Endometrial microvascular endothelial cells (primary cell): Measurements from ENCODE around the gene SND1. TPM values are rescaled to one million over a fixed set of nuclear protein-coding genes. Genes with fewer than 3 reads are reported as not detected.
"Not testable (repeated sequence)": the region's sequence is repeated elsewhere in the genome, so short reads cannot be mapped to it uniquely, and the experiment has no call there.

Experiments
- in situ Hi-C: cut with HindIII; loops from 2 replicates; pipeline ENCODE4 v1.10.0; 2017; ENCODE audit warnings: low sequenced_read_pairs, low pct_unique_long_range_greater_than_20kb; ENCODE audit errors: inconsistent ontology term
- total RNA-seq: library from RNA; depleted of rRNA; stranded (reverse); fragments of >200 nt; gene quantifications from one replicate; pipeline ENCODE4 v1.2.3, GENCODE V29; 2015; ENCODE audit errors: inconsistent ontology term

SND1 gene
- total RNA-seq, 1 donor from 2014 or later = 223 TPM

DNA sequence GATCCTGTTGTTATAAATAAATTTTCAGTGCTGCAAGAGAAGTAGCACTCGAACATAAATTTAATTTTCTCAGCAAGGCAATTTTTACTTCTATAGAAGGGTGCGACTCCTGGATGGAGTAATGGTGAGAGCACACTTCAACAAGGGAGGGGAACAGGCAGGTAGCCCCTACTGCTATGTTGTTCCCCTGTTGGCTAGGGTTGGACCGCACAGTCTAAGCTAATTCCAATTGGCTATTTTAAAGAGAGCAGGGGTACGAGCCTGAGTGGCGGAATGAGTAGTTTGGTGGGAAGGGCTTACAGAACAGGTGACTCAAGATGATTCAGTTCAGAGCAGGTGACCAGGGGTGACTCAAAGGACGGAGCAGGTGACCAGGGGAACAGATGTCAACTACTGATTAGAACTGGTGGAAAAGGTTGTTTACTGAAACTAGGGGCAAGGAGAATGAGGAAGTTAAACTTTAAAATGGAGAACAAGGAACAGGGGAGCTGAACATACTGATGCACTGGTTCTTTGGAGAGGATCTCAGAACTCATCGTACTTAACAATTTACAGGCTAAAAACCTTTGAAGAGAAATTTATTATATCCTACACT, 185.9 kb downstream of the SND1 start:
- in situ Hi-C loops = not testable (repeated sequence)

DNA sequence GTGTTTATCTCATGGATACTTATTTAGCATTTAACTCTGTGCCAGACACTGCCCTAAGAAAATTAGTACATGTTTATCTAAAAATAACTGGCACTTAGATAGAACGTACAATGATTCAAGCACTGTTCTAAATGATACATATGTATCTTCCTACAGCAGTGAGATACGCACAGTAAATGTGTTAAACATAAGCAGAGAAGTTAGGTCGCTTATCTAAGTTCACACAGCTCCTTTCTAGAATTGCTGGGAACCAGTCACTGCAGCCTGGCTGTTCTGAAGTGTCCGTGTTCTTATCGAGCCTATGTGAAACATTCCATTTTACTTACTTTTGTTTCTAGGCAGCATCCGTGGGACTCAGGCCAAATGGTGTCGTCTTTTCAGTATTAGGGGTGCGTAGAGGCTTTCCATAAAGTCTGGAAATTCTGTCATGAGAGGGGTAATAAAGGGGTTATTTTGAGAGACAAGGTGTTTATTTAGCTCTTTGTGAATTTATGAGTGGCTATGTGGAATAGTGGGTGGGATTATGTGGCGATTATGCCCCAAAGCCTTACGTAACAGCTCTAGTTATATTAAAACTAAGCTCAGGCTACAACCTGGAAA, 186.9 kb downstream of the SND1 start:
- in situ Hi-C loops = no loop called here

DNA sequence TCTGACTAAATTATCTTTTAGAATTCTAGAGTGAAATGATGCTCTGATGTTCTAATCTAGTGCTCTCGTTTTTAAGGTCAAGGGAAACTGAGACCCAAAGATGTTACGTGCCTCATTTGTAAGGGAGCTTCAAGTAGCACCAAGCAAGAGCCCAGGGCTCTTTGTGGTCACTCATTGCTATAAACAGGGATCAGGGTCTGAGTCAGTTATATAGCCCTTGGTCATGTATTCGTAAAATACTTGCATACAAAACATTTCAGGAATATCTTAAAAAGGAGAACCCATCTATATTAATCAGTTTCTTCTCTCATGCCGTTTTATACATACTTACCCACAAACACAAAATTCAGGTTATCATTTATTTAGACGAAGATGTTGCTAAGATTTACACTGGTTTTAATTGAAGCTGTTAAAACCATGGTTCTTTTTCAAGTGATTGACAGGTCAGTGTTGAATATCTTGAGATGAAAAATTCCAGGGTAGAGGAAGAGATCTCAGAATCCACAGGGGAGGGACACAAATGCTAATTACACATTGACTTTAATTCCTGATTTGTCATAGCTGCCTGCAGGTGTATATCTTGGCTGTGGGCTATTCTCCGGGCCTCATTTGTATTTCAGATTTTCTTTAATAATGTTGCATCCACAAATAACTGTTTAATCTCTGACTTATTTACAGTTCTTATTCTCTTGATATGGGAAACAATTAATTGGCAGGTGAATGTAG, 188.4 kb downstream of the SND1 start:
- in situ Hi-C loops = no loop called here

DNA sequence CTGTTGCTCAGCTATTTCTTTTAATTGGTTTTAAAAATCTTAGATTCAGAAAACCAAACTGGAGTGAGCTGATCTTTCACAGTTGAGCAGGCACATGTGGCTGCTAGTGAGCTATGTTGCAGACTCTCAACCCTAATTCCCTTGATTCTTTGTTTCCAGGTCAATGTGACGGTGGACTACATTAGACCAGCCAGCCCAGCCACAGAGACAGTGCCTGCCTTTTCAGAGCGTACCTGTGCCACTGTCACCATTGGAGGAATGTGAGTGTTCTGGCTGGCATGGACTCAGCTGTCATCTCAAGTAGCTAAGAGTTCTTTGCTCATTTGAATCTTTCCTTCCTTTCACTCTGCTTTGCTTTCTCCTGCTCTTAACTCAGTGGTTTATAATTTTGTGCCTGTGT, 192.2 kb downstream of the SND1 start:
- in situ Hi-C loops = no loop called here

DNA sequence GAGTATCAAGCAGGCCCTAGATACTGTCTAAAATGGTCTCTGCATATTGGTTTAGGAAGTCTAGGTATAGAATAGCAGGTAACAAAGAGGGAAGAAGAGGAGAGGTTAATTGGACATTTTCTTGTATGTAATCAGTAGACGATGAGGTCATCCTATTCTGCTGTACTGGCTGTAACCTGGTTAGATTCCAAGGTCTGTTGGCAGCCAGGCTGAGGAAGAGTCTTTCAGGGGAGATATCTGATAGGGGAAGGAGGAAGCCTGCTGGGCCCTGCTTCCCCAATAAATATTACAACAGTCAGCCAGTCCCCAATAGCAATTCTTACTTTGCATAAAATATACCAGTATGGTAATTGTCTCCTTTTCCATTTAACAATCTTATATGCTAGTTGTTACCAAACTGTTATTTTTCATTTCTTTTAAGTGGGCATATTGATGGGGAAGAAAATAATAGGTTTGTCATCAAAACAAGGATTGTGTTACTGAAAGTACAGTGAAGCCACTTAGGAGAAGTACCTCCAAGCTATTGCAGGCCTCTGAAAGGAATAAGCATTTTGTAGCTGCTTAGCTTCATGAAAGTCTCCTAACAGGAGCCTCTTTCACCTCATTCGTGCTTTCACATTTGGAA, 192.8 kb downstream of the SND1 start:
- in situ Hi-C loops = no loop called here

DNA sequence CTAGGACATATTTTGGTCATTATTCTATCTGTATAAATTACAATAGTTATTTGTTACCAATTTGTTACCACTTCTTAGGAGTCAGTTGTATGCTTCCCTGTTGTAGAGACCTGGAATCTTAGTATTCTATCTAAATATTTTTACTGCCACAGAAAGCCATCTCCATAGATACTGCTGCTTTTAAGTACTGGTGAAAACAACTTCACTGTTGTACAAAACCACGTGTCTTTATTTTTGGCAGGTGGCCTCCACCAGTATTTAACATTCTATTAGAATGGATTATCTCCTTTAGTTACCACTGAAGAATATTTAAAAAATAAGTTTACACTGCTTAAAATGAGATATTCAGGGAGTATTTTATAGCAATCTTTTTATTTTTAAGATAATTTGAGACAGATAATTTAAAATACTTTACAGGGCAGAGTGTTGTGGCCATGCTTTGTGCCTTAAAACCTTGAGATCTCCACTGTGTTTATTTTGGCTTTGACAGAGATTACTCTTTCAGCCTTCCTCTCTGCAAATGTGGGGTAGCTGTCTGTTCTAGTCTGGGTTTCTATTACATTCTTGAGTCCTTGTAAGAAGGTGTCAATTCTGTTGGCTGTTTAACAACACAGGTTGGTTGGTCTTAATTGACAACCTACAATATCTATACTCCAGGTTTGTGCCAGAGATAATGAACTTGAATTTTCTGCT, 193.7 kb downstream of the SND1 start:
- in situ Hi-C loops = no loop called here

DNA sequence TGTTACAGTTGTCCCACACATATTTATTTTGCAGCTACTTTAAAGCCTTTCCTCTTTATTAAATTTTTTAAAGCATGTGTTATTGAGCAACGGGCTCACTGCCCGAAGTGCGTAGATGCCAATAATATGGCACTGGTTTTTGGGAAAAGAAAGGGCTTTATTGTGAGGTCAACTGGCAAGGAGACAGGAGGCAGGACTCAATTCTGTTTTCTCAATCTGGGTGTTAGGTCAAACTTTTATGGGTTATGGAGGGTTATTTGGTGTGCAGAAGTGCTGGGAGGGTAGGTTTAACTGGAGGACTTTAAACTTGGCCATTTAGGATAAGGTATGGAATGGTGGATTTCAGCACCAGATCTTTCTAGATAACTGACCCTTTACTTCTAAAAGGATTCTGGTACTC, 195.6 kb downstream of the SND1 start:
- in situ Hi-C loops = no loop called here

DNA sequence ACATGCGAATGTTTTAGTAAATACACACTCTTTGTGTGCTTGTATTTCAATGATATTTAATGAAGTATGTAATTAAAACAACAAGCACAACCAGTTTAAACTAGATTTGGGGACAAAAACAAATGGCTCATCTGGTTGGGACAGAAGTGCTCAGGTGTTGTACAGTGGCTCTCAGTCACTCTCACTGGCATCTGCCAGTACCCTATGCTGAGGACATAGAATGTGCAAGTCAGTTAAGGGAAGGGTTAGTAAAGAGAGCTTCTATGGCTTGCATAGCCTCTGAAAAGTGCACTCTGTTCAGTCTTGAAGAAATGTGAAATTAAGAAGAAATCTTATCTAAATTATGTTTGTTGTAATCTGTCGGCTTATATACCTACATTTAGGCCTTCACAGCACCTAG, 196.2 kb downstream of the SND1 start:
- in situ Hi-C loops = no loop called here

DNA sequence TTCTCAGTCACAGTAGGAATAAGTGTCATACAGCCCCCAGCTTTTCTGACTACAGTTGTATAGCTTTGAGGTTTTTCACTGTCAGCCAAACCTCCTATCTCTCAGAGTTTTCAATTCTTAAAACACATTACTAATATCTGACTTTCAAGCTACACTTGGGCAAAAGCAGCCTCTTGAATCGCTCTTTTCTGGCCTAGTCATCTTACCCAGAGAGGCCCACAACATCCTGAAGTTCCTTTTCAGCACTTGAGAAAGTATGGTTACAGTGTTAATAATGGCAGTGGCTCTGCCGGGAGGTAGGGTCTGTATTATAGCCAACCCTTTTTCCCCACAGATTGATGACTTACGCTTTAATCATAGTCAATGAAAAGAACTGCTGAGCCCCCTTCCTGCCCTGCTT, 198.2 kb downstream of the SND1 start:
- in situ Hi-C loops = no loop called here

DNA sequence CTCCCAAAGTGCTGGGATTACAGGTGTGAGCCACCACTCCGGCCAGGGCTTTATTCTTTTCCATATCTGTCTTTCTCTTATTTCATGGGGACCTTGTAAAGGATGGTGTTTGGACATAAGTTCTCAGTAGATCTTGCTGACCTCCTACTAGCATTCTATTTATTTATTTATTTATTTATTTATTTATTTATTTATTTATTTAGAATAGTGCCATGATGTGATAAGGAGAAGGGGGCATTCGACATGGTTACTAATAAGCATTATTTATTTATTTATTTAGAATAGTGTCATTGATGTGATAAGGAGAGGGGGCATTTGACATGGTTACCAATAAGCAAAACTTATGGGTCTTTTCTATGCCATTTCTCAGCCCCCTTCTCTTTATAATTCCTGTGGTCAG, 202.4 kb downstream of the SND1 start:
- in situ Hi-C loops = no loop called here

DNA sequence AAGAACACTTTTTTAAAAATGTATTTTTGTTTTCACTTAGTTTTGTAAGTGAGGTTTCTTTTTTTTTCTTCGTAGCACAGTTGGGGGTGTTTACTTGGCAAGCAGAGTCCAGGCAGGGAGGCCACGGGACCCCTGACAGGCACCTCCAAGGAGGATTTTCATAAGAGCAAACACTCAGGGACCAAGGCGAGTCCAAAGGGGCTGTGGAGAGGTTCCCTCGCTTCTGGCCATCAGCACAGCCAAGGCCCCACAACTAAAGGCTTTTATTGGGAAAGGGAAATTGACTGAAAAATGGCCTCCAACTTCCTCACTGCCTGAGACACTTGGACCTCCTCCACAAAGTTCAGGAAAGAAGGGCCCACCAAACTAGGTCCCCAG, 205.5 kb downstream of the SND1 start:
- in situ Hi-C loops = no loop called here

DNA sequence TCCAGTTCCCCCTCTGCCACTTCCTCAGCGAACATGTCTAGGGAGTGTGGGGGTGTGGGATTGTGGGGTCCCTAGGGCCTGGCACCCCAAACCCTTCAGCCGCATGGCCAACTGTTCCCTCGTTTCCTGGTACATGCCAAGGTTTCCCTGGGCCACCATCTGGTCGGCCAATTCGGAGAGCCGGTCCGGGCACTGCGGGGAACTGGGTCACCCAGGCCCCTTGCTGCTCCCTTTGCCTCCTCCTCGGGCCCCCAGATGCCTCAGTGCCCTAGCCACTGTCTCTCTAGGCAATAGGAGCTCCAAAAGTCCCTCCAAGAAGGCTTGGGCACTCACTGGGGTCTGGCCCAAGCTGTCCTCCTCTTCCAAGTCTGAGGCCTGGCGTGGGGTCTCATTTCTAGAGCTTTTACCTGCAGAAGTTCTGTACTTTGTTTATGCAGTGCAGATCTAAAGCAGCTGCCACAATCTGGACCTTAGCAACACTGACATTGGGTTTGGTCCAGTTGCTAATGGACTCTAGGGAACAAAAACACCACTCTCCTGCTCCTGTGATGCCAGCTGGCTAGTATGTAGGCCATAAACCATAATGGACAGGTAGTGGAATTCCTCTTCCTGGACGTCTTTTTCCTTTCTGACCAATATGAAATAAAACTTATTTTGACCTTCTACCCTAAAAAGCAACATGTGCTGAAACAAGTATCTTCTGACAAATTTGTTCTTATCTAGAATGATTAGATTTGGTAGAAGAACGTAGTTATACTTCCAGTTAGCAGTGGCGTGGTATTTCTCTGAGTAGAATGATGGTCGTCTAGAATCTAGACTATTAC, 206.3 kb downstream of the SND1 start:
- in situ Hi-C loops = no loop called here

DNA sequence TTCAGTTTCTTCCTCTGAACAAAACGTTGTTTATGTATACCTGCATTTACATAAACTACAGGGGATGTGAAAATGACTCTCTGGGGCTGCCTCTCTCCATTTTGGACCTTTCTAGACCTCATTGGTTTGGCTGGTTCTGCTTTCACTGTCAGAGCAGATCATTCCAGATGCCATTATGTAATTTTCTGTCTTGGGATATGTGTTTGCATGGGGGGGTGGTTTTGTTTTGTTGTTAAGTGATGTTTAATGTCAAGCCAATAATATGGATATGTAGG, 206.9 kb downstream of the SND1 start:
- in situ Hi-C loops = no loop called here

DNA sequence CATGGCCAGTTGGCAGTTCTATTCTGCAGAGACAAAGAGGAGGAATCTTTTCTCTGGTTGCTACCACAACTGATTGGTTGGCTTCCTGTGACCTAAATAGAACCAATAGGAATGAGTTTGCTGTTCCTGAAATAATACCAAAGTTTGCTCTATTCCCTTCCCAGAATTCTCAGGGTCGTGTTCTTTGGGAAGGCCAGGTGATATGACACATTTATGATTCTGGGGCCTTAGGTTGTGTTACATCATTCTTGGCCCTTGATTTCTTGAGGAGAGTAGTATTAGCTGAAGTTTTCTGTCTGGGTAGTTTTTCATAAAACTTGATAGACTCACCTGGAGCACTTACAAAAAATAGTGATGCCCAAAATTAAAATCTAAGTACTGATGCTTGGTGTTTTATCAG, 207.3 kb downstream of the SND1 start:
- in situ Hi-C loops = no loop called here

DNA sequence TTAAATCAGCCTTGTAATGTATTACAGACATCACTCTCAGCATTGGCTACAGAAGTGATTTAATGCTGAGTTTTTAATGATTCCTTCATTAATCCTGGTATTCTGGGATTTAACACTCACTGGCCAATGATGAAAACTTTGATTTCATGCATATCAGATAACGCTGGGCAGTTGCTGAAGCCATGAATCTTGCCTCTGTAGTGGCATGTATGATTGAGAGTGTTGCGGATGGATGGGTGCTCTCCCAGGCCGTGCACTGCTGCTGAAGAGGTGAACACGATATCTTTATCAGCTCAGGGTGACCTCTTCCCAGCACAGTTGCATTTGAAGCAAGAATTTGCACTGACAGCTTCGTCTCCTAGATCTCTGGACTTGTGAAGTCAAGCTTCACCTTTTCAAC, 210.5 kb downstream of the SND1 start:
- in situ Hi-C loops = no loop called here

DNA sequence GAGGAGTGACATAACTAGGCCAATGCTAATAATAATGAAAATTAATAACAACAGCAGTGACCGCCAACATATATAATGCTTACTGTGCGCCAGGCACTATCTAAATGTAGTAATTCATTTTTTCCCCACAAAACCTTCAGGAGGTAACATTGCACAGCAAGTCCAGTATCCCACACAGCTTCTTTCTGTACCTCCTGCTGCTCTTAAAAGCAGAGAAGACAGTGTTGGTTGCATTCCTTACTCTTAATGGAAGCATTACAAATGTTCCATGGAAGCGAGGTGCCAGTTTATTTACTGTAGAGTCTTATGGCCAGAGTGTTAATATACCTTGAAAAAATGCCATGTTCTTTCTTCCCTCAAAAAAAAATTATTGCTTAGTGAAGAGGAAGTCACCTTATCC, 211.1 kb downstream of the SND1 start:
- in situ Hi-C loops = no loop called here

DNA sequence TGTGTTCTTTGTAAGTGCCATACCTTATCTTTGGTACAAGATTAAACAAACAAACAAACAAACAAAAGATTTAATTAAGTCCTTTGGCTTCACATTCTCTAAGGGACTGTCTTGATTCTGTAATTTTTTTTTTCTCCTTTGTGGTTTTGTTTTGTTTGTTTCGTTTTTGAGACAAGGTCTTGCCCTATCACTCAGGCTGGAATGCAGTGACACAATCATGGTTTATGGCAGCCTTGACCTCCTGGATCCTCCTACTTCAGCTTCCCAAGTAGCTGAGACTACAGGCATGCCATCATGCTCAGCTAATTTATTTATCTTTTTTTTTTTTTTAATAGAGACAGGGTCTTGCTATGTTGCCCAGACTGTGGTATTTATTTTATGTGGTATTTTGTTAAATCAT, 213.5 kb downstream of the SND1 start:
- in situ Hi-C loops = no loop called here

DNA sequence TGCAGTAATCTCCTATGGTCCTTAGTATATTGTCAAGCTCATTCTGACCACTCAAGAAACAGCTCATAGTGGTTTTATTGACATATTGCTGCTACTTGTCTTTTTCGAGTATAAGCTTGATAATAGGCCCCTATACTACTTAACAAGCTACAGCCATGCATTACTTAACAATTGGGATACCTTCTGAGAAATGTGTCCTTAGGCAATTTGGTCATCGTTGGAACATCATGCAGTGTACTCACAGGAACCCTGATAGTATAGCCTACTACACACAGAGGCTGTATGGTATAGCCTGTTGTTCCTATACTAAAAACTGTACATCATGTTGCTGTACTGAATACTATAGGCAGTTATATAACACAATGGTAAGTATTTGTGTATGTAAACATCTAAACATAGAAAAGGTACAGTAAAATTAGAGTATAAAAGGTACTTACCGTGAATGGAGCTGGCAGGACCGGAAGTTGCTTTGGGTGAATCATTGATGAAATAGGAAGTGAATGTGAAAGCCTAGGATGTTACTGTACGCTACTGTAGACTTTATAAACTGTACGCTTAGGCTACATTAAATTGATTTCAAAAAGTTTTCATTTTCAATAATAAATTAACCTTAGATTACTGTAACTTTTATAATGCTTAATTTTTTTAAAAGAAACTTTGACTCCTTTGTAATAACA, 218.4 kb downstream of the SND1 start:
- in situ Hi-C loops = no loop called here

DNA sequence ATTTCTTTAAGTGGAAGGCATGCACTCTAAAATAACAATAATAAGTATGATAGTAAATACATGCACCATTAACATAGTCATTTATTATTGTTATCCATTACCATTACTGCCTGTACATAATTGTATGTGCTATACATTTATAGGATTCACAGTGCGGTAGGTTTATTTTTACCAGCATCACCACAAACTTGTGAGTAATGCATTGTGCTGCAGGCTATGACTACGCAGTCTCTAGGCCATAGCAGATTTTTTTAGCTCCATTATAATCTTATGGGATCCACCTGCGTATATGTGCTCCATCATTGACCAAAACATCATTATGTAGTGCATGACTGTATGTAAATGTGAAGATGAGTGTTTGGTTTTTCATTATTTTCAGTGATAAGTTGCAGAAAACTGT, 219.2 kb downstream of the SND1 start:
- in situ Hi-C loops = no loop called here
